SK-N-SH (cell line): ENCODE data around the gene LARGE2. TPM values are rescaled to one million over a fixed set of nuclear protein-coding genes. Genes with fewer than 3 reads are reported as not detected.

Experiments
- CTCF ChIA-PET: fragments of 300-600, 350-600 bp; formaldehyde crosslinking; extraction: SDS; loops from one replicate; lab custom pipeline; 2021; lab: Yijun Ruan, JAX
- POLR2A ChIA-PET: fragments of 350-600 bp; sonication (Branson Sonifier 250); formaldehyde crosslinking; extraction: SDS; loops from one replicate; lab custom pipeline; 2020; ENCODE audit warnings: antibody characterized with exemption, inconsistent platforms; lab: Yijun Ruan, JAX
- DNase-seq: peaks from one replicate; pipeline ENCODE4 v3.0.0; 2012
- H2AFZ ChIP-seq: fragments of 200-600 bp; sonication (generic); 2 replicates; pipeline ENCODE4 v1.8.1; 2016; ENCODE audit warnings: antibody characterized with exemption, mild to moderate bottlenecking, low read depth
- H3F3A ChIP-seq: fragments of 200-600 bp; sonication (generic); replicated peaks from 2 replicates; pipeline ENCODE3; 2016; ENCODE audit warnings: antibody characterized with exemption, mild to moderate bottlenecking; ENCODE audit not compliant: insufficient read depth
- H3K27ac ChIP-seq, 2 experiments: fragments of 200-500 bp in 1 of 2; fragments of 200-600 bp in 1 of 2; sonication (Bioruptor generic) in 1 of 2; sonication (generic), shearing (Covaris generic) in 1 of 2; 2 replicates each; pipeline versions ENCODE4 v1.5.1 to v1.6.1; 2014 to 2016; ENCODE audit warnings: low read depth in 2 of 2, inconsistent platforms in 1 of 2, low read length in 1 of 2, mild to moderate bottlenecking in 1 of 2, mixed read lengths in 1 of 2
- H3K27me3 ChIP-seq: fragments of 200-600 bp; sonication (generic), shearing (Covaris generic); 2 replicates; pipeline ENCODE4 v1.6.1; 2016; ENCODE audit warnings: mixed run types; ENCODE audit not compliant: insufficient read depth
- H3K36me3 ChIP-seq, 2 experiments: fragments of 200-500 bp in 1 of 2; fragments of 200-600 bp in 1 of 2; sonication (Bioruptor generic) in 1 of 2; sonication (generic) in 1 of 2; replicated peaks in 1 of 2; 2 replicates each; pipeline versions ENCODE3 to v1.5.1; 2014 to 2016; ENCODE audit warnings: low read length in 1 of 2, mild to moderate bottlenecking in 1 of 2; ENCODE audit not compliant: insufficient read depth in 2 of 2, control insufficient read depth in 1 of 2
- H3K4me1 ChIP-seq, 2 experiments: fragments of 200-500 bp in 1 of 2; fragments of 200-600 bp in 1 of 2; sonication (Bioruptor generic) in 1 of 2; sonication (generic), shearing (Covaris generic) in 1 of 2; 2 replicates each; pipeline versions ENCODE4 v1.5.1 to v1.6.1; 2014 to 2016; ENCODE audit warnings: low read depth in 1 of 2, low read length in 1 of 2, mixed run types in 1 of 2; ENCODE audit not compliant: insufficient read depth in 2 of 2, control insufficient read depth in 1 of 2
- H3K4me2 ChIP-seq: fragments of 200-600 bp; sonication (generic), shearing (Covaris generic); 2 replicates; pipeline ENCODE4 v1.6.1; 2017; ENCODE audit warnings: mixed run types
- H3K4me3 ChIP-seq, 2 experiments: fragments of 200-500 bp in 1 of 2; fragments of 200-600 bp in 1 of 2; sonication (Bioruptor generic) in 1 of 2; sonication (generic), shearing (Covaris generic) in 1 of 2; 2 replicates each; pipeline versions ENCODE4 v1.5.1 to v1.8.1; 2014 to 2016; ENCODE audit warnings: low read depth in 2 of 2, inconsistent platforms in 1 of 2, low read length in 1 of 2, mild to moderate bottlenecking in 1 of 2, mixed read lengths in 1 of 2, moderate library complexity in 1 of 2
- H3K79me2 ChIP-seq: fragments of 200-600 bp; sonication (generic); 2 replicates; pipeline ENCODE4 v1.8.1; 2017; ENCODE audit warnings: mild to moderate bottlenecking; ENCODE audit not compliant: insufficient read depth
- H3K9ac ChIP-seq: fragments of 200-600 bp; sonication (generic); 2 replicates; pipeline ENCODE4 v1.6.1; 2017; ENCODE audit warnings: mixed run types
- H3K9me2 ChIP-seq: fragments of 200-600 bp; sonication (generic); 2 replicates; pipeline ENCODE4 v1.6.1; 2017; ENCODE audit warnings: mixed run types
- H3K9me3 ChIP-seq: fragments of 200-600 bp; sonication (generic); 2 replicates; pipeline ENCODE4 v1.6.1; 2017; ENCODE audit warnings: mixed run types, mild to moderate bottlenecking, moderate library complexity
- H4K20me1 ChIP-seq: fragments of 200-600 bp; sonication (generic); 2 replicates; pipeline ENCODE4 v1.6.1; 2017; ENCODE audit warnings: mild to moderate bottlenecking, mixed run types; ENCODE audit not compliant: insufficient read depth
- CHD2 ChIP-seq: fragments of 150-350 bp; IDR thresholded peaks from 2 replicates; pipeline ENCODE4 v1.6.1; 2018; ENCODE audit warnings: low read length; ENCODE audit not compliant: partially characterized antibody
- FOXJ3 ChIP-seq: sonication (generic); formaldehyde crosslinking; IDR thresholded peaks from 2 replicates; pipeline ENCODE4 v1.5.1; 2020; ENCODE audit warnings: mild to moderate bottlenecking, missing genetic modification reagents
- GATA2 ChIP-seq: sonication (generic); formaldehyde crosslinking; IDR thresholded peaks from 2 replicates; pipeline ENCODE4 v1.5.0; 2020; ENCODE audit warnings: mild to moderate bottlenecking, missing genetic modification reagents
- JUND ChIP-seq: IDR thresholded peaks from 2 replicates; pipeline ENCODE4 v1.4.0; 2012
- MXI1 ChIP-seq: IDR thresholded peaks from 2 replicates; pipeline ENCODE4 v1.6.1; 2012; ENCODE audit warnings: mild to moderate bottlenecking, low read depth, low read length, improper control_type of control experiment
- NFIC ChIP-seq: IDR thresholded peaks from 2 replicates; pipeline ENCODE4 v1.4.0; 2012; ENCODE audit warnings: borderline replicate concordance
- TAF1 ChIP-seq: IDR thresholded peaks from 2 replicates; pipeline ENCODE4 v1.6.1; 2012; ENCODE audit warnings: low read depth, mild to moderate bottlenecking, low read length, moderate library complexity, borderline replicate concordance
- YY1 ChIP-seq: IDR thresholded peaks from 2 replicates; pipeline ENCODE4 v1.4.0; 2012; ENCODE audit warnings: low read depth, mild to moderate bottlenecking
- WGBS: methylation state at CpG from one replicate; pipeline ENCODE4 v1.1.6; 2017; ENCODE audit warnings: low lambda C conversion rate; 5-methylcytosine and 5-hydroxymethylcytosine counted together
- polyA plus RNA-seq, 3 experiments: library from polyadenylated mRNA; depleted of rRNA; stranded (reverse); fragments of >200 nt; gene quantifications; 2 replicates each; pipeline ENCODE4 v1.2.3, GENCODE V29; 2012
- TF ChIP-seq, protein P1 (sequence below): IDR thresholded peaks from 2 replicates; pipeline ENCODE4 v1.4.0; 2012; ENCODE audit warnings: low read depth
- TF ChIP-seq, protein P2 (sequence below): IDR thresholded peaks from 2 replicates; pipeline ENCODE4 v1.6.1; 2012; ENCODE audit warnings: mild to moderate bottlenecking, low read depth, low read length, moderate library complexity
- TF ChIP-seq, protein P3 (sequence below): fragments of 150-350 bp; IDR thresholded peaks from 2 replicates; pipeline ENCODE4 v1.6.1; 2017; ENCODE audit warnings: antibody characterized with exemption, low read length, low read depth, borderline replicate concordance
- TF ChIP-seq, protein P4 (sequence below): IDR thresholded peaks from 2 replicates; pipeline ENCODE4 v1.4.0; 2012; ENCODE audit warnings: low read depth, borderline replicate concordance

The LARGE2 gene
- polyA plus RNA-seq, 1 of the 3 experiments (the other 2 are of a cell fraction): 2.4 TPM

DNA sequence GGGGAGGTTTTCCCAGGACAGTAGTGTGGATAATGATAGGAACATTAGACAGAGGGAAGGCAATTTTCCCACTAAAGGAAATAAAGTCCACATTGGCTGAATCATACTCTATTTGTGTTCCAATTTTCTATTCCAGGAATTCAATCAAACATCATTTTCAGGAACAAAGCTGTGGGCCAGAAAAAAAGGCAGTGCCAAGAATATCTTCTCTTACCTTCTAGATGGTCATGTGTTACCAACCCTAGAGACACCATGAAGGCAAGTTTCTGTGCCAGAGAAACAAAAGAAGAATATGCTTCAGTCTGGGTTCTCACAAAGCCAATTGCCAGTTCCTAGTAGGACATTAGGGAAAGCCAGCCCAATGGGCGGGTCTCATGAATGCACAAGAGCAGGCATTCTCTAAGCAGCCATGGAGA is 27.5 kb downstream of the LARGE2 start:
- H3F3A ChIP-seq: no peaks in the 10 kb centered on the region
- CTCF ChIA-PET: interaction anchor here (1.7 to 5.9 kb wide), 2 partner anchors 15 to 57 kb away, joined by 4 to 36 read pairs; no protein-coding TSS in a partner anchor
- WGBS: 92% methylated on average over 1 of the region's 1 CpG
- no peak overlapping the region for H3K9ac ChIP-seq
- no peaks in the 10 kb centered on the region for H3K4me1 ChIP-seq
- TF ChIP-seq CHD2 (no peak), GATA2 (CRISPR knock-in tag) (no peak), YY1 (no peak), TAF1 (no peak), NFIC (no peak), FOXJ3 (CRISPR knock-in tag) (no peak), MXI1 (no peak), JUND (no peak)
- TF ChIP-seq, protein P1, sequence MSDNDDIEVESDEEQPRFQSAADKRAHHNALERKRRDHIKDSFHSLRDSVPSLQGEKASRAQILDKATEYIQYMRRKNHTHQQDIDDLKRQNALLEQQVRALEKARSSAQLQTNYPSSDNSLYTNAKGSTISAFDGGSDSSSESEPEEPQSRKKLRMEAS: no peak
- TF ChIP-seq, protein P2, sequence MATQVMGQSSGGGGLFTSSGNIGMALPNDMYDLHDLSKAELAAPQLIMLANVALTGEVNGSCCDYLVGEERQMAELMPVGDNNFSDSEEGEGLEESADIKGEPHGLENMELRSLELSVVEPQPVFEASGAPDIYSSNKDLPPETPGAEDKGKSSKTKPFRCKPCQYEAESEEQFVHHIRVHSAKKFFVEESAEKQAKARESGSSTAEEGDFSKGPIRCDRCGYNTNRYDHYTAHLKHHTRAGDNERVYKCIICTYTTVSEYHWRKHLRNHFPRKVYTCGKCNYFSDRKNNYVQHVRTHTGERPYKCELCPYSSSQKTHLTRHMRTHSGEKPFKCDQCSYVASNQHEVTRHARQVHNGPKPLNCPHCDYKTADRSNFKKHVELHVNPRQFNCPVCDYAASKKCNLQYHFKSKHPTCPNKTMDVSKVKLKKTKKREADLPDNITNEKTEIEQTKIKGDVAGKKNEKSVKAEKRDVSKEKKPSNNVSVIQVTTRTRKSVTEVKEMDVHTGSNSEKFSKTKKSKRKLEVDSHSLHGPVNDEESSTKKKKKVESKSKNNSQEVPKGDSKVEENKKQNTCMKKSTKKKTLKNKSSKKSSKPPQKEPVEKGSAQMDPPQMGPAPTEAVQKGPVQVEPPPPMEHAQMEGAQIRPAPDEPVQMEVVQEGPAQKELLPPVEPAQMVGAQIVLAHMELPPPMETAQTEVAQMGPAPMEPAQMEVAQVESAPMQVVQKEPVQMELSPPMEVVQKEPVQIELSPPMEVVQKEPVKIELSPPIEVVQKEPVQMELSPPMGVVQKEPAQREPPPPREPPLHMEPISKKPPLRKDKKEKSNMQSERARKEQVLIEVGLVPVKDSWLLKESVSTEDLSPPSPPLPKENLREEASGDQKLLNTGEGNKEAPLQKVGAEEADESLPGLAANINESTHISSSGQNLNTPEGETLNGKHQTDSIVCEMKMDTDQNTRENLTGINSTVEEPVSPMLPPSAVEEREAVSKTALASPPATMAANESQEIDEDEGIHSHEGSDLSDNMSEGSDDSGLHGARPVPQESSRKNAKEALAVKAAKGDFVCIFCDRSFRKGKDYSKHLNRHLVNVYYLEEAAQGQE: no peak
- TF ChIP-seq, protein P3, sequence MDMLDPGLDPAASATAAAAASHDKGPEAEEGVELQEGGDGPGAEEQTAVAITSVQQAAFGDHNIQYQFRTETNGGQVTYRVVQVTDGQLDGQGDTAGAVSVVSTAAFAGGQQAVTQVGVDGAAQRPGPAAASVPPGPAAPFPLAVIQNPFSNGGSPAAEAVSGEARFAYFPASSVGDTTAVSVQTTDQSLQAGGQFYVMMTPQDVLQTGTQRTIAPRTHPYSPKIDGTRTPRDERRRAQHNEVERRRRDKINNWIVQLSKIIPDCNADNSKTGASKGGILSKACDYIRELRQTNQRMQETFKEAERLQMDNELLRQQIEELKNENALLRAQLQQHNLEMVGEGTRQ: no peak
- TF ChIP-seq, protein P4, sequence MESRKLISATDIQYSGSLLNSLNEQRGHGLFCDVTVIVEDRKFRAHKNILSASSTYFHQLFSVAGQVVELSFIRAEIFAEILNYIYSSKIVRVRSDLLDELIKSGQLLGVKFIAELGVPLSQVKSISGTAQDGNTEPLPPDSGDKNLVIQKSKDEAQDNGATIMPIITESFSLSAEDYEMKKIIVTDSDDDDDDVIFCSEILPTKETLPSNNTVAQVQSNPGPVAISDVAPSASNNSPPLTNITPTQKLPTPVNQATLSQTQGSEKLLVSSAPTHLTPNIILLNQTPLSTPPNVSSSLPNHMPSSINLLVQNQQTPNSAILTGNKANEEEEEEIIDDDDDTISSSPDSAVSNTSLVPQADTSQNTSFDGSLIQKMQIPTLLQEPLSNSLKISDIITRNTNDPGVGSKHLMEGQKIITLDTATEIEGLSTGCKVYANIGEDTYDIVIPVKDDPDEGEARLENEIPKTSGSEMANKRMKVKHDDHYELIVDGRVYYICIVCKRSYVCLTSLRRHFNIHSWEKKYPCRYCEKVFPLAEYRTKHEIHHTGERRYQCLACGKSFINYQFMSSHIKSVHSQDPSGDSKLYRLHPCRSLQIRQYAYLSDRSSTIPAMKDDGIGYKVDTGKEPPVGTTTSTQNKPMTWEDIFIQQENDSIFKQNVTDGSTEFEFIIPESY: no peak
- H3K36me3 ChIP-seq: peaks cover 56 to 71% of the 10 kb centered on the region in 2 experiments
- H3K9me3 ChIP-seq: no peaks in the 10 kb centered on the region
- POLR2A ChIA-PET: no interaction called here
- H2AFZ ChIP-seq: no peak overlapping the region
- H3K27me3 ChIP-seq: no peaks in the 10 kb centered on the region
- no peaks in the 10 kb centered on the region for H3K79me2 ChIP-seq
- H3K9me2 ChIP-seq: no peaks in the 10 kb centered on the region
- DNase-seq: no peak
- no peak overlapping the region for H3K27ac ChIP-seq
- no peaks in the 10 kb centered on the region for H4K20me1 ChIP-seq
- H3K4me3 ChIP-seq: no peak overlapping the region
- no peak overlapping the region for H3K4me2 ChIP-seq
